Endodermal cell (in vitro differentiated cells): Measurements from ENCODE around the gene MORN1. TPM values are rescaled to one million over a fixed set of nuclear protein-coding genes. Genes with fewer than 3 reads are reported as not detected.

ENCODE experiments used
- DNase-seq: peaks from one replicate; pipeline ENCODE4 v3.0.0-alpha.2; 2017
- H3K27ac ChIP-seq: 2 replicates; pipeline ENCODE4 v1.5.1; 2013; ENCODE audit warnings: mild to moderate bottlenecking, low read depth, low read length, moderate library complexity
- H3K27me3 ChIP-seq: 2 replicates; pipeline ENCODE4 v1.6.1; 2013; ENCODE audit warnings: mild to moderate bottlenecking, low read length, moderate library complexity; ENCODE audit not compliant: insufficient read depth, control insufficient read depth, poor library complexity, severe bottlenecking
- H3K36me3 ChIP-seq: 2 replicates; pipeline ENCODE4 v1.7.0; 2013; ENCODE audit warnings: mild to moderate bottlenecking, low read length, moderate library complexity; ENCODE audit not compliant: control insufficient read depth, insufficient read depth
- H3K4me1 ChIP-seq: one replicate; pipeline ENCODE4 v1.7.0; 2013; ENCODE audit warnings: low read length; ENCODE audit not compliant: control insufficient read depth, insufficient read depth
- H3K4me3 ChIP-seq: 2 replicates; pipeline ENCODE4 v1.5.1; 2013; ENCODE audit warnings: mild to moderate bottlenecking, low read length, moderate library complexity
- H3K9ac ChIP-seq: 2 replicates; pipeline ENCODE4 v1.6.1; 2013; ENCODE audit warnings: mild to moderate bottlenecking, low read length, moderate library complexity; ENCODE audit not compliant: poor library complexity, severe bottlenecking; ENCODE audit errors: extremely low read depth
- H3K9me3 ChIP-seq: 2 replicates; pipeline ENCODE4 v1.6.1; 2013; ENCODE audit warnings: mild to moderate bottlenecking, low read length, moderate library complexity; ENCODE audit not compliant: control insufficient read depth
- H3K27ac Mint-ChIP-seq: 2 replicates; pipeline ENCODE4 v1.8.0; 2020; ENCODE audit warnings: mixed read lengths
- H3K27me3 Mint-ChIP-seq: 2 replicates; pipeline ENCODE4 v1.8.0; 2021; ENCODE audit warnings: mild to moderate bottlenecking, mixed read lengths; ENCODE audit not compliant: insufficient read depth
- H3K36me3 Mint-ChIP-seq: 2 replicates; pipeline ENCODE4 v1.8.0; 2020; ENCODE audit warnings: low read depth, mixed read lengths
- H3K4me1 Mint-ChIP-seq: 2 replicates; pipeline ENCODE4 v1.8.0; 2020; ENCODE audit warnings: mixed read lengths
- H3K4me3 Mint-ChIP-seq: 2 replicates; pipeline ENCODE4 v1.8.0; 2020; ENCODE audit warnings: mild to moderate bottlenecking, moderate library complexity, mixed read lengths
- H3K9me3 Mint-ChIP-seq: 2 replicates; pipeline ENCODE4 v1.8.0; 2020; ENCODE audit warnings: mild to moderate bottlenecking, mixed read lengths
- WGBS, 2 experiments: methylation state at CpG; one replicate each; pipeline versions ENCODE4 v1.1.5 to v1.1.7; 2013; ENCODE audit warnings: missing lambda C conversion rate in 2 of 2, mixed read lengths in 1 of 2; ENCODE audit not compliant: insufficient coverage in 1 of 2, insufficient read length in 1 of 2; 5-methylcytosine and 5-hydroxymethylcytosine counted together
- total RNA-seq, 2 donors: library from RNA; stranded (reverse); fragmentation: NEBNext Ultra II Directional in 1 of 2; extraction: Animal tissue kit (Norgen Biotek cat#: 25700) in 1 of 2; gene quantifications; 2 replicates in 1 of 2; 3 replicates in 1 of 2; pipeline ENCODE4 v1.2.1, GENCODE V29; 2021
- TF ChIP-seq, protein P1 (sequence below): fragments of 200-600 bp; sonication (generic); conservative IDR thresholded peaks from 2 replicates; pipeline ENCODE4 v1.5.0; 2021; ENCODE audit warnings: antibody characterized with exemption, mild to moderate bottlenecking

Gene MORN1
- total RNA-seq, 2 donors from 2014 or later, result 21.3 to 24.9 TPM

DNA sequence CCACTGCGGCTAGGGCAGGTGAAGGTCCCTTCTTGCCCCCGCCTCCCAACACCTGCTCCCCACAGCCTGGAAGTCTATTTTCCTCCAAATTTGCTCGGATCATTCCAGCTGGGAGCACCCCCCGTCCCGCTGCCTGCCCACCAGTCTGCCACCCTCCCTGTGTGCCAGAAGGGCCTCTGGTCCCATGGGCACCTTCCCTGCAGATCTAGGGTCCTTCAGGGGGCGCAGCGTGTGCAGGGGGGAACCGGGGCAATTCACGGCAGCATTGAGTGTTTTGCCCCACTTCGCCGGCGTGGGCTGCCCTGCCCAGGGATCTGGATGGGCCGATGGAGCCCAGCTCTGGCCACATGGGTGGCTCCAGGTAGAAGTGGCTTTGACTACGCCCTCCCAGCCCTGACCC lies 47.3 kb upstream of the MORN1 start:
- no peaks in the 10 kb centered on the region for H3K9me3 Mint-ChIP-seq
- 87 to 92% methylated on average over 12 to 14 of the region's 14 CpGs for WGBS, 2 experiments
- no peaks in the 10 kb centered on the region for H3K36me3 Mint-ChIP-seq
- no peaks in the 10 kb centered on the region for H3K4me1 ChIP-seq
- no peak overlapping the region for H3K27ac ChIP-seq
- H3K4me3 ChIP-seq, result no peak overlapping the region
- no peaks in the 10 kb centered on the region for H3K4me1 Mint-ChIP-seq
- no peak overlapping the region for H3K27ac Mint-ChIP-seq
- H3K9me3 ChIP-seq, result no peaks in the 10 kb centered on the region
- no peak overlapping the region for H3K9ac ChIP-seq
- no peak for DNase-seq
- H3K4me3 Mint-ChIP-seq, result no peak overlapping the region
- peaks cover 24% of the 10 kb centered on the region for H3K27me3 ChIP-seq
- H3K36me3 ChIP-seq, result no peaks in the 10 kb centered on the region
- TF ChIP-seq, protein P1, sequence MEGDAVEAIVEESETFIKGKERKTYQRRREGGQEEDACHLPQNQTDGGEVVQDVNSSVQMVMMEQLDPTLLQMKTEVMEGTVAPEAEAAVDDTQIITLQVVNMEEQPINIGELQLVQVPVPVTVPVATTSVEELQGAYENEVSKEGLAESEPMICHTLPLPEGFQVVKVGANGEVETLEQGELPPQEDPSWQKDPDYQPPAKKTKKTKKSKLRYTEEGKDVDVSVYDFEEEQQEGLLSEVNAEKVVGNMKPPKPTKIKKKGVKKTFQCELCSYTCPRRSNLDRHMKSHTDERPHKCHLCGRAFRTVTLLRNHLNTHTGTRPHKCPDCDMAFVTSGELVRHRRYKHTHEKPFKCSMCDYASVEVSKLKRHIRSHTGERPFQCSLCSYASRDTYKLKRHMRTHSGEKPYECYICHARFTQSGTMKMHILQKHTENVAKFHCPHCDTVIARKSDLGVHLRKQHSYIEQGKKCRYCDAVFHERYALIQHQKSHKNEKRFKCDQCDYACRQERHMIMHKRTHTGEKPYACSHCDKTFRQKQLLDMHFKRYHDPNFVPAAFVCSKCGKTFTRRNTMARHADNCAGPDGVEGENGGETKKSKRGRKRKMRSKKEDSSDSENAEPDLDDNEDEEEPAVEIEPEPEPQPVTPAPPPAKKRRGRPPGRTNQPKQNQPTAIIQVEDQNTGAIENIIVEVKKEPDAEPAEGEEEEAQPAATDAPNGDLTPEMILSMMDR, result no peak
- peaks cover 23% of the 10 kb centered on the region for H3K27me3 Mint-ChIP-seq

DNA sequence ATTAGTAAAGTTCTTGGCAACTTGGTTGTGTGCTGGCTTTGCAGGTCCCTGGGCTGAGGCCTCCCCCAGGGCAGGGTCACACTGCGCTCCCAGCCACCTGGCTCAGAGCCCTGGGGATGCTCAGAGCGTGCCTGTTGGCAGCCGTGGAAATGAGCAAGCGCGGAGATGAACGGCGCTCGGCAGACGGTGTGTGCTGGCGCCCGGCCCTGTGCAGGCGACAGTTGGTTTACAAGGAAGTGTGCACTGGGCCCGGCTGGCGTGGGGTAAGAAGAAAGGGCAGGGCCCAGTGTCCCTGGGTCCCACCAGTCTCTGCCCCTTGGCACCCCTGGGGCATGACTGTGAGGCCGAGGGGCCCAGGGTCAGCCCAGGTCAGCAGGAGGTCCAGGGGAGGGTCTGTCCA lies 46.7 kb upstream of the MORN1 start:
- H3K4me3 Mint-ChIP-seq, result no peak overlapping the region
- no peak for DNase-seq
- H3K9me3 ChIP-seq, result no peaks in the 10 kb centered on the region
- H3K4me1 Mint-ChIP-seq, result no peaks in the 10 kb centered on the region
- H3K4me3 ChIP-seq, result no peak overlapping the region
- H3K27me3 Mint-ChIP-seq, result peaks cover 21% of the 10 kb centered on the region
- no peak overlapping the region for H3K27ac Mint-ChIP-seq
- no peaks in the 10 kb centered on the region for H3K36me3 Mint-ChIP-seq
- WGBS, 2 experiments, result 90 to 95% methylated on average over 11 to 15 of the region's 15 CpGs
- H3K27ac ChIP-seq, result no peak overlapping the region
- no peaks in the 10 kb centered on the region for H3K4me1 ChIP-seq
- TF ChIP-seq, protein P1, result no peak
- H3K36me3 ChIP-seq, result no peaks in the 10 kb centered on the region
- H3K27me3 ChIP-seq, result peaks cover 19% of the 10 kb centered on the region
- H3K9me3 Mint-ChIP-seq, result no peaks in the 10 kb centered on the region
- H3K9ac ChIP-seq, result no peak overlapping the region

DNA sequence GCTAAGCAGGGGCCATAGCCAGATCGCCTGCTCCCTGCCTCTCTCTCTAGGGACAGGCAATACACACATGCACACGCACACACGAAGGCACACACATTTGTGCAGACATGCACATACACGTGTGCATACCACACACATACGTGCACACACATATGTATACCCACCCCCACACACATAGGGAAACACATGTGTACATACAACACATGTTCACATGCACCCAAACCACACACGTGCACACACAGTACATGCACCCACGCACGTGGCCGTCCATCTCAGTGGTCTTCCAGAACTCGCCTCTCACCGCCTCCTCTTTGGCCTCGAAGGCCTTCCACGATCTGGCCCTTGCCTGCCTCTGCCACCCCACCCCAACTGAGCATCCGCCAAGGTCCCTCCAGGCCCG lies 46.3 kb upstream of the MORN1 start:
- no peak overlapping the region for H3K27ac Mint-ChIP-seq
- 89 to 92% methylated on average over 10 to 15 of the region's 15 CpGs for WGBS, 2 experiments
- peaks cover 15% of the 10 kb centered on the region for H3K27me3 ChIP-seq

More for the DNA sequence above, 46.3 kb upstream of the MORN1 start:
- Histone ChIP-seq H3K27ac (no peak overlapping the region), H3K4me1 (no peaks in the 10 kb centered on the region), H3K36me3 (no peaks in the 10 kb centered on the region), H3K9ac (no peak overlapping the region), H3K4me3 (no peak overlapping the region), H3K9me3 (no peaks in the 10 kb centered on the region)
- H3K27me3 Mint-ChIP-seq, result peaks cover 17% of the 10 kb centered on the region
- DNase-seq, result no peak
- no peaks in the 10 kb centered on the region for H3K4me1 Mint-ChIP-seq
- TF ChIP-seq, protein P1, result no peak
- no peaks in the 10 kb centered on the region for H3K36me3 Mint-ChIP-seq
- no peaks in the 10 kb centered on the region for H3K9me3 Mint-ChIP-seq
- H3K4me3 Mint-ChIP-seq, result no peak overlapping the region
